OCI-LY3 (cell line): Measurements from ENCODE around the gene IL17F.

Experiments
- EZH2phosphoT487 ChIP-seq: fragments of 200-600 bp; shearing (Covaris generic); IDR thresholded peaks from 2 replicates; pipeline ENCODE4 v1.6.1; 2018; ENCODE audit warnings: antibody characterized with exemption, mixed run types, low read depth
- TF ChIP-seq, protein P1 (sequence below): fragments of 200-600, 300-600 bp; sonication (generic); IDR thresholded peaks from 2 replicates; pipeline ENCODE4 v1.5.1; 2014; ENCODE audit warnings: antibody characterized with exemption, low read length, low read depth

DNA sequence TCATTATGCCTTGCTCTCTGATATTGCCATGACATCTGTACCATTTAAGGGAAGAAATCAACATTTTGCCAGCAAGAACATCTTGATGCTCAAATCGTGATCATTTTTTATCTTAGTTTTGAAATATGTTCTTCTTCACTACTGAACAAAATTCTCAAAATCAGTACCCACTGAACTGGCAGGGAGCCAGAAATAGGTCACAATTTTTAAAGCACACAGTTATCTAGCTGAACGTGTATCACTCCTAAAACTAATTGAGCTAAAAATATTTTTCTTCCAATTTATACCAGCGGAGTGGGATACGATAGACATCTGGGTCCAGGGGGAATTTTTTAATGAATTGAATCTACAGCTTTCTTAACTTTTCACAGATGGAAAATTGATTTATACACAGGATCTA is 11.3 kb downstream of the IL17F start:
- TF ChIP-seq, protein P1, sequence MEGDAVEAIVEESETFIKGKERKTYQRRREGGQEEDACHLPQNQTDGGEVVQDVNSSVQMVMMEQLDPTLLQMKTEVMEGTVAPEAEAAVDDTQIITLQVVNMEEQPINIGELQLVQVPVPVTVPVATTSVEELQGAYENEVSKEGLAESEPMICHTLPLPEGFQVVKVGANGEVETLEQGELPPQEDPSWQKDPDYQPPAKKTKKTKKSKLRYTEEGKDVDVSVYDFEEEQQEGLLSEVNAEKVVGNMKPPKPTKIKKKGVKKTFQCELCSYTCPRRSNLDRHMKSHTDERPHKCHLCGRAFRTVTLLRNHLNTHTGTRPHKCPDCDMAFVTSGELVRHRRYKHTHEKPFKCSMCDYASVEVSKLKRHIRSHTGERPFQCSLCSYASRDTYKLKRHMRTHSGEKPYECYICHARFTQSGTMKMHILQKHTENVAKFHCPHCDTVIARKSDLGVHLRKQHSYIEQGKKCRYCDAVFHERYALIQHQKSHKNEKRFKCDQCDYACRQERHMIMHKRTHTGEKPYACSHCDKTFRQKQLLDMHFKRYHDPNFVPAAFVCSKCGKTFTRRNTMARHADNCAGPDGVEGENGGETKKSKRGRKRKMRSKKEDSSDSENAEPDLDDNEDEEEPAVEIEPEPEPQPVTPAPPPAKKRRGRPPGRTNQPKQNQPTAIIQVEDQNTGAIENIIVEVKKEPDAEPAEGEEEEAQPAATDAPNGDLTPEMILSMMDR: no peak
- no peak for TF ChIP-seq EZH2phosphoT487
